OCI-LY1 (cell line): Measurements from ENCODE around the gene KIAA1549.

Experiments used
- H2AFZ ChIP-seq: fragments of 200-600 bp; sonication (generic), shearing (Covaris generic); 2 replicates; pipeline ENCODE4 v1.6.0; 2014; ENCODE audit warnings: antibody characterized with exemption, mild to moderate bottlenecking, low read length
- H3F3A ChIP-seq: fragments of 200-600 bp; sonication (generic), shearing (Covaris generic); 2 replicates; pipeline ENCODE4 v1.6.0; 2014; ENCODE audit warnings: mild to moderate bottlenecking, antibody characterized with exemption, low read length, moderate library complexity; ENCODE audit not compliant: insufficient read depth
- H3K27ac ChIP-seq: fragments of 200-600 bp; sonication (generic); 2 replicates; pipeline ENCODE4 v1.5.1; 2014; ENCODE audit warnings: low read length, mixed run types, mild to moderate bottlenecking, low read depth; ENCODE audit not compliant: poor library complexity, severe bottlenecking
- H3K27me3 ChIP-seq: fragments of 200-600 bp; sonication (generic); 2 replicates; pipeline ENCODE4 v1.6.0; 2014; ENCODE audit warnings: antibody characterized with exemption, mild to moderate bottlenecking, low read length, moderate library complexity; ENCODE audit not compliant: insufficient read depth
- H3K36me3 ChIP-seq: fragments of 200-600 bp; sonication (generic); 2 replicates; pipeline ENCODE4 v1.6.1; 2014; ENCODE audit warnings: mild to moderate bottlenecking, antibody characterized with exemption, low read length, moderate library complexity, mixed read lengths; ENCODE audit not compliant: insufficient read depth
- H3K4me1 ChIP-seq: fragments of 200-600 bp; sonication (generic); 2 replicates; pipeline ENCODE4 v1.5.1; 2014; ENCODE audit warnings: mild to moderate bottlenecking, low read length, moderate library complexity; ENCODE audit not compliant: insufficient read depth, severe bottlenecking
- H3K4me2 ChIP-seq: fragments of 200-600 bp; sonication (generic), shearing (Covaris generic); 2 replicates; pipeline ENCODE4 v1.6.1; 2014; ENCODE audit warnings: low read length
- H3K4me3 ChIP-seq: fragments of 200-600 bp; sonication (generic); 2 replicates; pipeline ENCODE4 v1.5.1; 2014; ENCODE audit warnings: low read length, low read depth, mild to moderate bottlenecking, mixed read lengths; ENCODE audit not compliant: poor library complexity, severe bottlenecking
- H3K79me2 ChIP-seq: fragments of 200-600 bp; shearing (Covaris generic); 2 replicates; pipeline ENCODE4 v1.6.1; 2016; ENCODE audit warnings: mixed run types, low read length, mixed read lengths; ENCODE audit not compliant: insufficient read depth
- H3K9ac ChIP-seq: fragments of 200-600 bp; sonication (generic), shearing (Covaris generic); 2 replicates; pipeline ENCODE4 v1.6.1; 2014; ENCODE audit warnings: mild to moderate bottlenecking, low read length, mixed read lengths
- H3K9me2 ChIP-seq: fragments of 200-600 bp; sonication (generic), shearing (Covaris generic); 2 replicates; pipeline ENCODE4 v1.6.1; 2014; ENCODE audit warnings: low read depth, mild to moderate bottlenecking, low read length, mixed read lengths
- H3K9me3 ChIP-seq: fragments of 200-600 bp; shearing (Covaris generic); 2 replicates; pipeline ENCODE4 v1.6.1; 2014; ENCODE audit warnings: low read length, mixed read lengths
- H4K20me1 ChIP-seq: fragments of 200-600 bp; sonication (generic), shearing (Covaris generic); 2 replicates; pipeline ENCODE4 v1.6.0; 2016; ENCODE audit warnings: mild to moderate bottlenecking, low read length; ENCODE audit not compliant: insufficient read depth
- CTCF ChIP-seq: fragments of 200-600 bp; sonication (generic), shearing (Covaris generic); IDR thresholded peaks from 2 replicates; pipeline ENCODE4 v1.5.1; 2017; ENCODE audit warnings: mild to moderate bottlenecking, antibody characterized with exemption, low read length, moderate library complexity, mixed read lengths
- EZH2 ChIP-seq: fragments of 200-600 bp; sonication (generic), shearing (Covaris generic); IDR thresholded peaks from 2 replicates; pipeline ENCODE4 v1.8.0; 2017; ENCODE audit warnings: borderline replicate concordance, mixed run types, mild to moderate bottlenecking, antibody characterized with exemption, low read length, moderate library complexity, mixed read lengths

KIAA1549 gene

GRCh38 chr7:138911007-138911406 is 70.2 kb downstream of the KIAA1549 start:
- no peaks in the 10 kb centered on the region for H3K36me3 ChIP-seq
- H3K9ac ChIP-seq, result no peak overlapping the region
- H3K4me1 ChIP-seq, result no peaks in the 10 kb centered on the region
- H3K79me2 ChIP-seq, result no peaks in the 10 kb centered on the region
- no peaks in the 10 kb centered on the region for H3K9me2 ChIP-seq
- no peak overlapping the region for H3K4me2 ChIP-seq
- no peak for TF ChIP-seq EZH2
- no peak for TF ChIP-seq CTCF
- H4K20me1 ChIP-seq, result no peaks in the 10 kb centered on the region
- H3F3A ChIP-seq, result no peaks in the 10 kb centered on the region
- no peak overlapping the region for H3K4me3 ChIP-seq
- no peak overlapping the region for H3K27ac ChIP-seq
- no peaks in the 10 kb centered on the region for H3K27me3 ChIP-seq
- H3K9me3 ChIP-seq, result no peaks in the 10 kb centered on the region
- H2AFZ ChIP-seq, result no peak overlapping the region

- Histone ChIP-seq H3K4me1 (no peaks in the 10 kb centered on the region), H3K36me3 (no peaks in the 10 kb centered on the region)
These were observed 73.3 kb downstream of the KIAA1549 start for GRCh38 chr7:138907850-138908249.

GRCh38 chr7:138907201-138907847 is 73.9 kb downstream of the KIAA1549 start:
- no peak for TF ChIP-seq CTCF
- TF ChIP-seq EZH2, result no peak
- Histone ChIP-seq H3K27ac (no peak overlapping the region), H3K36me3 (no peaks in the 10 kb centered on the region), H3K9me2 (no peaks in the 10 kb centered on the region), H3K4me1 (no peaks in the 10 kb centered on the region), H4K20me1 (no peaks in the 10 kb centered on the region), H3K27me3 (no peaks in the 10 kb centered on the region), H3K4me2 (no peak overlapping the region), H3K9me3 (no peaks in the 10 kb centered on the region), H3F3A (no peaks in the 10 kb centered on the region), H2AFZ (no peak overlapping the region), H3K9ac (no peak overlapping the region), H3K79me2 (no peaks in the 10 kb centered on the region), H3K4me3 (no peak overlapping the region)

More at GRCh38 chr7:138907850-138908249, 73.3 kb downstream of the KIAA1549 start:
- no peaks in the 10 kb centered on the region for H3K79me2 ChIP-seq
- no peaks in the 10 kb centered on the region for H3K27me3 ChIP-seq
- no peak overlapping the region for H3K4me3 ChIP-seq
- no peak overlapping the region for H2AFZ ChIP-seq
- no peak overlapping the region for H3K4me2 ChIP-seq
- H3F3A ChIP-seq, result no peaks in the 10 kb centered on the region
- H4K20me1 ChIP-seq, result no peaks in the 10 kb centered on the region
- H3K27ac ChIP-seq, result no peak overlapping the region
- H3K9me3 ChIP-seq, result no peaks in the 10 kb centered on the region
- TF ChIP-seq EZH2 (no peak), CTCF (no peak)
- no peak overlapping the region for H3K9ac ChIP-seq
- H3K9me2 ChIP-seq, result no peaks in the 10 kb centered on the region
